UCSD-AML1 (cell line): ENCODE measurements around the gene MIB1.

Experiments
- DNase-seq: peaks from one replicate; lab custom pipeline; 2025; ENCODE audit not compliant: unreplicated experiment; lab: John Stamatoyannopoulos, UW

The MIB1 gene

DNA sequence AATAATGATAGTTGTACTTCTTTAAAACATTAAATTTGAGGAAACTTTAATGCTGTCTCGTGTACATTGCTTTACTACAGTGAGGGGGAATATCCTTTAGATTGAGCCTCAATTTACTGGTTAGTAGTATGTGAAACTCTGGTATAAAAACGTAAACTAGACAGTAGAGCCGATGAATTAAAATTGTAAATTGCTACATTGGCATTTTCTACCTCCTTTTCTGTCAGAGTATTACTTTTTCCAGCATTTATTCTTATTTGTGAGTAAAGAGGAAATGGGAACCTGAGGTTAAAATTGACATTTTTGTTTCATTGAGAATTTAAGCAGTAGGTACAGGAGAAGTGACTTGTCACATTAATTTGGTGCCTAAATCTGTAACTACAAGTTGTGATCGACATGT is 128.2 kb downstream of the MIB1 start:
- DNase-seq: no peak

DNA sequence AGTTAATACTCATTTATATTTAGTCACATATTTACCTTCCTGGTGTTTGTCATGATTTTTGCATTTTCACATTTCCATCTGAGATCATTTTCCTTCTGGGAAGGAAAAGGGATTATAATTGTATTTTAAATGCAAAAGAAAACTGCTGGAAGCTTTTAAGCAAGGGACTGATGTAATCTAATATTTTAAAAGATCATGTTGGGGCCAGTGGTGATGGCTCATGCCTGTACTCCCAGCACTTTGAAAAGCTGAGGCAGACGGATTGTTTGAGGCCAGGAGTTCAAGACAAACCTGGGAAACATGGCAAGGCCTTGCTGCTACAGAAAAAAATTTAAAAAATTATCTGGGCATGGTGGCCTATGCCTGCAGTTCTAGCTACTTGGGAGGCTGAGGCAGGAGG is 149.0 kb downstream of the MIB1 start:
- no peak for DNase-seq

DNA sequence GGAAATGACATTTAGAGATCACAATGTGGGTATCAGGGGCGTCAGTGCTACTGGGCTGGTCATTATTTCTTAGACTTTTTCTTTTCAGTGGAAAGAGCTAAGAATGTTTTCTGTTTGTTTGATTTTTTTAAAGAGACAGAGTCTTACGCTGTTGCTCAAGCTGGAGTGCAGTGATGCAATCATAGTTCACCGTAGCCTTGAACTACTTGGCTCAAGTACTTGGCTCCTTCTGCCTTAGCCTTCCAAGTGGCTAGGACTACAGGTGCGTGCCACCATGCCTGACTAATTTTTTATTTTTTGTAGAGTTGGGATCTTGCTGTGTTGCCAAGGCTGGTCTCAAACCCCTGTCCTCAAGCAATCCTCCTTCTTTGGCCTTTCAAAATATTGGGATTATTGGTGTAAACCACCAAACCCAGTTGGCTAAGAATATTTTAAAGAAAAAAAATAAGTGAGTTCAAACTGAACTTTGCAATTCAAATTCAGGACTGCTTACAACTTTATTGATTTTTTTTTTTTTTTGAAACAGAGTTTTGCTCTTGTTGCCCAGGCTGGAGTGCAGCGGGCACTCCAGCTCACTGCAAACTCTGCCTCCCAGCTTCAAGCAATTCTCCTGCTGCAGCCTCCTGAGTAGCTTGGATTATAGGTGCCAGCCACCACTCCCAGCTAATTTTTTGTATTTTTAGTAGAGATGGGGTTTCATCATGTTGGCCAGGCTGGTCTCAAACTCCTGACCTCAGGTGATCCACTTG is 154.2 kb downstream of the MIB1 start:
- DNase-seq: no peak

DNA sequence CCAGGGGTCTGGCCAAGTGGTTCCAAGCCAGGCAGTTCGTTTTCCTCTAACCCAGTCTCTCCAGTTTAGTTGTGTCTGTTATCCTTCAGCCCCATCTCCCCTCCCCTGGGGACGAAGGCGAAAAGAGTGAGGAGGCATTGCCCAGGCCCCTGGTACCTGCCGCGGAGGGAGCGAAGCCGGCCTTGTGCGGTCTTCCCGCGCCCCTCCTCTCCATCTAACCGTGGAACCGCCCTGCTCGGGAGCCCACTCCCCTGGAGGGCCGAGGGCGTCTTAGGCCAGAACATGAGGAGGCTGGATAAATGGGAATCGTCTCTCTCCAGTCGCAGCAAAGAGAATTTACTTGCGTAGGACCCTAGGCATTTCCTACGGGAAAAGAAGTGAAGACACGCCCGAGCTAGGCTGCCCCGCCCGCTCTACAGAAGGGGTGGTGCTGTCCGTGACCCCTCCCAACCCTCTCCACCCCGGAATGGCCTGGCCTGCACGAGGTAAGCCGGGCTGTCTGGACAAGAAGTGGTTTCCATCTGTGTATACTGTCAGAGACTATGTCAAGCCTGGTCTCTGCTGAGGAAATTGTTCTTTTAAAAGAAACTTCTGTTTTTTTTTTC is 156.2 kb downstream of the MIB1 start:
- DNase-seq: no peak

DNA sequence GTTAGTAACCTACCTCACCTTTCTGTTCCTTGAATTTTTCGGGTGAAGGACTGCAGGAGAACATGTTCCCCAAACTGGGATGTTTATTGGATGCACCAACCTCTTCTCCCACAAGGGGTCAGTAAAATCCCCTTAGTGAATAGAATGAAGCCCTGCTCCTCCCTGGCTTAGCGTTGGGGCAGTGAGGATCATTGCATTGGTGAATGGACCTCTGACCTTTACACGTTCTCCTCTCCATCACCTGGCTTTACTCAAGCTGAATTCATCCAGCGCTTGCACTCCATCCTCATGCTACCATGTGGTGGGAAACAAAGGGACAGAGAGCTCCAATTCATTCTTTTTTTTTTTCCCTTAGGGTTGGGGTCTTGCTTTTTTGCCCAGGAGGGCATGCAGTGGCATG is 157.2 kb downstream of the MIB1 start:
- DNase-seq: no peak

DNA sequence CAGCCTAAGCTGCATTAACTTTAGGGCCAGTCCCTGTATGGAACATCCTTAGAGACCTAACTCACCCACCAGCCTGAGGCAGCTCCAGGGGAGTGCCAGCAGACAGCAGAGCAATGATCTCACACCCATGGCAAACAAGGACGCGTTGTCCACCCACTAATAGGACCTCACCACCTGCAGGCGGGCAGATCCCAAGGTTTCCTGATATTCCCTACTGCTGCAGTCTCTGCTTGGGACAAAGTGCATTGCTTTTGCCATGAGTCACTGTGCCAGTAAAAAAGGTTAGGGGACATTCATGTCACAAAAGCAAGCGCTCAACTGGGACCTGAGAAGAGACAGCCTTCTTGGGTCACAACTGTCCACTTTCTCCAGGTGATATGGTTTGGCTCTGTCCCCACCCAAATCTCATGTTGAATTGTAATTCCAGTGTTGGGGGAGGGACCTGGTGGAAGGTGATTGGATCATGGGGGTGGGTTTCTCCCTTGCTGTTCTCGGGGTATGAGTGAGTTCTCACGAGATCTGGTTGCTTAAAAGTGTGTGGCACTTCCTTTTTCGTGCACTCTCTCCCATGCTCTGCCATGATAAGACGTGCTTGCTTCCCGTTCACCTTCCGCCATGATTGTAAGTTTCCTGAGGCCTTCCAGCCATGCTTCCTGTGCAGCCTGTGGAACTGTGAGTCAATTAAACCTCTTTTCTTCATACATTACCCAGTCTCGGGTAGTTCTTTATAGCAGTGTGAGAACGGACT is 160.2 kb downstream of the MIB1 start:
- no peak for DNase-seq

DNA sequence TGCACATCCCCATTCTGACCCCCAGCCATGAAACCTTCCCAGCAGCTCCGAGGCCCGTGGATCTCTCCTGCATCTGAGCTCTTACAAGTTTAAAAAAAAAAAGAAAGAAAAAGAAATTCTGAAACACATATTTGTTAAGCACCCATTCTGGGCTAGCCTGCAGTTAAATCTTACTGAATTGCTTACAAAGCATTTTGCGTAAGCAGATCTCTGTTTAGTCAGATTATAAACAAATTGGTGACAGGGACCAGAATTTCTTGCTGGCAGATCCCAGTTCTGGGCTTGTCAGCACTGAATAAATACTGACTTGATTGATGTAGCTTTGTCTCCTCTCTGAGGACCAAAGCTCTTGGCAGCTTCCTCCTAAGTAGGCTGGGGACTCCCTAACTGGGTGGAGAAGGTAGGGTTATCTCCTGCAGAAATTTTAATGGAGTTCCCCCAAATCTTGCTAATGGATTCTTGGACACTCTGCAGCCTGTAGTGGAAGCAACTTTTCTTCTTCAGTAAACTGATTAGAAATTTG is 160.9 kb downstream of the MIB1 start:
- no peak for DNase-seq

DNA sequence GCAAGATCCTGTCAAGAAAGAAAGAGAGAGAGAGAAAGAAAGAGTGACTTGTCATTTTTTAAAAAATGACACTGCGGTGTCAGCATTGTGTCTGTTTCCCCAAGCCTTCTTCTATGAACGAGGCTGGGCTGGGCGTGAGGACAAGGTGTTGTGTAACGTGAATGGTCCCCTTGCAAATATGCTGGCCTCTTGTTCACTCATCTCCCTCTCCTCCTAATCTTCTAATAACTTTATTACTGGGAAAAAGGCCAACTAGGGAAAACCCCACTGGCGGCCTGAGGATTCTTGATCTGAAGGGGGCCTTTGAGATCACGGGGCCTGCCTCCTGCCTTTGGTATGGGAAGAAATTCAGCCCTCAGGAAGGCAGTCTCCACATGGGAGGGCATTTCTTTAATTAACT is 163.1 kb downstream of the MIB1 start:
- no peak for DNase-seq

DNA sequence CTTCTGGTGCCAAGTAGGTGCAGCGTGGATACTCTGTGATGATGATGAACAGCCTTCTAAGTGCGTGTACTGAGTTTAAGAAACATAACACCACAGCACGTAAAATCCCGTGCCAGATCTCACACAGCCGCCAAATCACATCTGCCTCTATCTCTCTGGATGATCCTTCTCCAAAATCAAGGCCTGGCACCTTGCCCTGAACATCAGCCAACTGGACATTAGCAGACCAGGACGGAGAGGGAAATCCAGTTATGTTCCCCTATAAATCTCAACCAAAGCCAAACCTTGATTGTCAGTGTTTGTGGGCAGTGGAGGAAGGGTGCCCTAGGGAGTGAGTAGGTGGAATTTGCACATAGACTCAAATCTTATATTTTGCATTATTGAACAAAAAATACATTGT is 164.3 kb downstream of the MIB1 start:
- no peak for DNase-seq

DNA sequence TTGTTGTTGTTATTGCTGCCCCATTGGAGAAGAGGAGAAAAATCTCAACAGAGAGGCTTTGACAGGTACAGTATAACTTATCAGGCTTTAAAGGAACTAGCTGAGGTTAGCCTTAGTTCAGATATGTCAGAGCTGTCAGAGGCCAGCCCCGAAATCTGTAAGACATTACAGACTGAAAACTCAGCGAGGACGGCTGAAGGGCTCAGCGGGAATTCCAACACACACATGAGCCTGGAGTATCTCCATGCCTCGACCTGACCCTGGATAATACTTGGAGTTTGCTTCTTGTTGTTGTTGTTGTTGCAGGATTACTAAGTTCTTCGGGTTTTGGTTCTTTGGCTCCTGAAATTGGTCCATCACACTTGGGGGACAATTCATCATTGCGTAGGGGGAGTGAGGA is 166.9 kb downstream of the MIB1 start:
- DNase-seq: no peak

DNA sequence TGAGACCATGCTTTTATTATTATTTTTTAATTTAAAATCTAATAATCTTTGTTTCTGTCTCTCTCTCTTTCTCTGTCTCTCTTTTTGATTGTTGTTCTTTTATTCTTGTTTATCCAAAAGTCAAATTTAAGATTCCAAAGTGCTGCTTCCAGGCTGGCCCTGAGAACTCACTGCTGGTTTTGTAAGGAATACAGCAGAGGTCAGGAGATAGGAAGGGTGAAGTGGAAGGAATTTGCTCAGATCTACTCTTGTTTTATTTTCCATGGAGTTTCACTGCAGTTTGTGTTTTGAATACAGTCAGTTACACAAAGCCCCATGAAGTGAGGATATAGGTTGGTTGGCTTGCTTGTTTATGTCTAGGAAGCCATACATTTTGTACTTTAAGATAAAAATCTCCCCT is 168.1 kb downstream of the MIB1 start:
- no peak for DNase-seq

DNA sequence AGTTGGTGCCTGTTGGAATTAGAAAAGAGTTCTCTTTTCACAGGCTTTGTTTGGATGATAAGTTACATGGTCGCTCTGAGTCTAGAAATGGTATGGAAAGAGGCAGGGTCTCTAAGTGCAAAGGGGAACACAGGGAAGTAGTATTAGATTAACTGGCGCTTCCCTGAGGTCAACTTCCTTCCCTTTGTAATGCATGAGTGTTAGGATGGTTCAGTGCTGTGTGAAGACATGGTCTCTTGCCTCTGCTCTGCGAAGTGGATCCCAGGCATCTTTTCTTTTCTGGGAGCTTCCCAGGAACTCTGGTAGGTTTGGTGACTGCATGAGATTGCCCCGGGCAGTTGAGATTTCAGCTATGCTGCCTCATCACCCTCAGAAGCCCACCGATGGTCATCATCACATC is 170.3 kb downstream of the MIB1 start:
- no peak for DNase-seq

DNA sequence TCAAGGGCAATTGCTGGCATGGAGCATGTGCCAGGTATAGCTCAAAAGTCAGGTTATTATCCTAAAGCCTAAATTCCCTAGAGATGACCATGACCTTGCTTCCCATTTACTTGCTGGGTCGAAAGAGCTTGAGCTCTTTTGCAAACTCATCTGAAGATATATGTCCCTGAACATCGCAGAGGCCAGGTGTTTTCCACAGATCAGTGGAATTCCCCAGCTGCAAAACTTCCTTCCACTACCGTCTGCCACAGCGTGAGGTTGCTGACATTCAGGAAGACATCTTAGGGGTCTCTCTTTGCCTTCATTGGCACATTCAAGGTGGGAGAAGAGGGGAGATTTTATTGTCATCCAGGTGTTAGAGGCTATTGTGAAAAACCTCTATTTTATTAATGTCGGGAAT is 171.0 kb downstream of the MIB1 start:
- no peak for DNase-seq

DNA sequence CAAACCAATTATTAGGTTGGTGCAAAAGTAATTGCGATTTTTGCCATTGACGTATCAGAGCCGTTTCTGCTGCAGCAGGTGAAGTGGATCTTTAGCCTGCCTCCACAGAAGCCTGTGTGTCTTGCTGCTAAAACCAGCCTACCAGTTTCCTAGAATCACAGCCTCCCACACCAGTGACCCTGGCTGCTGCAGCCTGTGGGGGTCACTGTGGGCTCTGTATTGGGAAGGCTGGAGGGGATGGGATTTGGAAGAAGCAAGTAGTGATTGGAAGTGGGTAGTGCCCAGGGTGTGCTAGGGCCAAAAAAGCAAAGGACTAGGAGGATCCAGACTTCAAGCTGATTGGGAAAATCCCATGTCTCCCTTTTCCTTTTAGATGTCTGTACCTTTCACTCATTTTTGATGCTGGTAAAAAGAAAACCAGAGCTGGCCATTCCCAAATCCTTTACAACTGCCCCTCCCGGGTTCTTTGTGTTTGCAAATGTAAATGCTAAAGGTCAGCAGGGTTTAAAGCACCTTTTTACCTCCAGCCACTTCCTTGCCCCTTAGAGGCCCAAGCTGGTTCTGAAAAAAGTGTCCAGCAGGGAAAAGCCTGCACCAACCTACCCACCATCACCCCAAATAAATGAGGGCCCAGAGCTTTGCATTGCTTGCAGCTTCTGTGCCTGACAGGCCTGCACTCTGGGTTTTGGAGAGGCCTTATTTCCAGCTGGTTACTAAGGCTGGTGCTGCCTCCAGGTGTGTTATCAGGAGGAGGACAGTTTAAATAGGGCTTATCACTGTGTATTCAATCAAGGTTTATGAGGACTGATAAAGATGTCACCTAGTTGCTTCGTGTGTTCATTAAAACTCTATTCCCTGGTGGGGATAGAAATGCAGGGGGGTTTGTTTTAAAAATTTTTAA is 172.0 kb downstream of the MIB1 start:
- DNase-seq: no peak

DNA sequence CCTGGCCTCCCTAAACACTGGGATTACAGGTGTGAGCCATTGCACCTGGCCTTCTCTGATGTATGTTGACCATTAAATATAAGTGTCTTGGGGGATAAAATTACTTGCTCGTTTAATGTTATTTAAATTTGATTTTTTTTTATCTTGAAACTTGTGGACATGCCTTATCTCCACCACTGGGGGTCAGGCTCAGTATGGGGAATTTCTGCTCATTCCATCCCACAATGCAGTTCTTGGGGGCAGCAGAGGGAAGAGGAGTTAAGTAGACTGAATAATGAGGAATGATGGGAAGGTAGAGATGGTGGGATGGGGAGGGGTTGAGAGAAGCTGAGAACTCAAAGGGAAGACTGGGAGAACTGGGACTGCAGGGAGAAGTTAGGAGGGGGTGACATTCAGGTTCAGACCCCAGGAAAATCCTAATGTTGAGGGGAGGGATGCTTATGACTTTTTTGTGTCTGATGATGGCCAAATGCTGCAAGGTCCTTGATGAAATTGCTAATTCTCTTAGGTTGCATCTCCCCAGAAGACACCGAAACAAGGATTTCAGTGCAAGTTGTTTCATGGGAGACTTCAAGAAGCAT is 174.2 kb downstream of the MIB1 start:
- DNase-seq: no peak

DNA sequence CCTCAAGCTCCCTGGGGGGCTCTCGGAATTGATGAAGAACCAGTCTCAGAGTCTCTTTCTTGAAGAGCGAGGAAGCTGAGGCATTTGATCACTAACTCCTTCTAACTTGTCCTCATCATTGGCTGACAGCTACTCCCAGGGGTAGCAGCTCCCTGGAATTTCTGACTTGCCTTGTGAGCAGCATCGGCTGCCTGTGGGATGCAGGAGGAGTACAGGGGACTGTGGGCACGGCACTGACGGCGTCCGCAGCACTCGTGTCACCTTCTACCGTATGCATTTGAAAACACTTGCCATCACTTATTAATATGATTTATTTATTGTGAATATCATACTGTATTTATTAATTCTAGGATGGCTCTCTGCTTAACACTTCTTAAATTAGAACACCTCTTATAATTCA is 175.0 kb downstream of the MIB1 start:
- DNase-seq: no peak

DNA sequence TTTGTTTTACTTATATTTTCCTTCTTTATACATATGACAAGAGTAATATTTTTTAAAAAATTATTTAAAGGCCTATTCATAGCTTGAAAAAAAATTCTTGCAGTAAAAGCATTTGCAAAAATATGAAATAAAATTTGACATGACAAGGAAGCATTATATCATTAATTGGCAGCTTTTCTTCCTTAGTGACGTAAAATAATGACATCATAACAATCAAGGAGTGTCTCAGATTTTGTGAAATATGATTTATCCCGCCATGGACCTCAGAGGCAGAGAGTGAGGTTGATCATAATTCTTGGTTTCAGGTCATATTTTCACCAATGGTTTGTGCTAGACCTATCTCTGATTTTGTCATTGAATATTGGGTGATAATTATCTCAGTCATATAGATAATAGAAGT is 176.0 kb downstream of the MIB1 start:
- DNase-seq: no peak

DNA sequence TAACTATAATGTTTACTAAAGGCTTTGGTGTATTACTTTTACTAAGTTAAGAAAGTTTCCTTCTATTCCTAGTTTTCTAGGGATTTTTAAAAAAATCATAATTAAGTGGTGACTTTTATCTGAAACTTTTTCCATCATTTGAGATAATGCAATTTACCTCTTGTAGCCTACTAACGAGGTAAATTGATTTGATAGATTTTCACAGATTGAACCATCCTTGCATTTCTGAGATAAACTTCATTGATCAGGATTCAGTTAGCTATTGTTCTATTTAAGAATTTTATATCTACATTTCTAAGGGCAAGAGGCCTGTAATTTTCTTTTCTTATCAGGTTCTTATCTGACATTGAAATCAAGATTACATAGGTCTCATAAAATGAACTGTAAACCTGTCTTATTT is 178.1 kb downstream of the MIB1 start:
- no peak for DNase-seq
